ENCODE measurements around the gene MYO1H.

- TF ChIP-seq CTCF (IDR thresholded peaks at IDR 0.05 in 8 of 11, conservative IDR thresholded peaks at IDR 0.05 in 3 of 11) (no peak), POLR2A (IDR thresholded peaks at IDR 0.05) (no peak)
Observed at GRCh38 chr12:109452489-109452888, 104.8 kb downstream of the MYO1H start.

Data from spleen (tissue), 7 donors.